Measurements from ENCODE around the gene CHPF2. TPM values are rescaled to one million over a fixed set of nuclear protein-coding genes. Genes with fewer than 3 reads are reported as not detected.

Gene CHPF2
- total RNA-seq, 4 donors from 2014 or later, result 18.5 to 32.6 (median 31.2) TPM

- Histone ChIP-seq H3K36me3 (no peaks in the 10 kb centered on the region), H3K9me3 (no peaks in the 10 kb centered on the region), H3K27ac (peak overlapping the region; percentile 95 to 97), H3K4me3 (peak overlapping the region in 1 of 2 donors; percentile 78), H3K27me3 (no peaks in the 10 kb centered on the region), H3K4me1 (peaks cover 0 to 39% of the 10 kb centered on the region in 2 donors)
- no peak for DNase-seq
- no peak for TF ChIP-seq POLR2A (IDR thresholded peaks at IDR 0.05)
- TF ChIP-seq CTCF (IDR thresholded peaks at IDR 0.05), result no peak
- intact Hi-C loops (cut with DNase I; ENCODE audit: low total_unique reads), result loop anchor here (10.0 kb wide), 1 partner anchor 58 kb away; no protein-coding TSS in a partner anchor
Measured at GRCh38 chr7:151246851-151247580, 14.7 kb downstream of the CHPF2 start.

DNA sequence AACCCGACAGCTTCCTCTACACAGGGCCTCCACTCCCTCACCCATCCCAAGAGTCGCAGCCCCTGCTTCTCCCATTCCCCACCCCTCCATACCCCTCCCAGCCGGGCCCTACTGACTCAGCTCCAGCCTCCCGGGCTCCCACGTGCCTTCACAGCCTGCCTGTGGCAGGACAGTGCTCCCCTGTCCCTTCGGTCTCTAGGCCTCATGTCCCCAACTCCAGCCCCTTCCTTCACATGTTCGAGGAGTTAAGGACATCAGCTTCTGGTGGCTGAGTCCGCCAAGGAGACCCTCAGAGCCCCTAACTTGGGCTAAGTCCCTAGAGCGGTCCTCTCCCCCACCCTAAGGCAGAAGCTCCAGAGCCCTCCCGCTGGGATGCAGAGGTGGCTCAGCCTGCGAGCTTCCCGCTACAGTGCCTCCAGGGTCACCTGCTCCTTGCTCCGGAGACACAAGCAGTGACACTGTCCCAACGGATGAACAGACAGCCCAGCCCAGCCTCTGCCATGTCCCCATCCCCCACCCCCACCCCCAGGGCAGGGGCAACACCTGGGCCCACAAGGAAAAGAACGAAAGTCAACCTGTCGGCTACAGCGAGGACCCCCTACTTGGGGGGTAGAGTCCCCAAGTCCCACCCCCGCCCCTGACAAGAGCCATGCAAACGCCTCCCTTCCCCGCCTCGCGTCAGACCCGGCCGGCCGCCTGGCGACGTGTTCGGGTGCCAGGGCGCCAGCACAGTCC is 15.5 kb downstream of the CHPF2 start:
- Histone ChIP-seq H3K36me3 (no peaks in the 10 kb centered on the region), H3K27ac (peak overlapping the region; percentile 95 to 97), H3K4me1 (peaks cover 0 to 39% of the 10 kb centered on the region in 2 donors), H3K4me3 (peak overlapping the region; percentile 61 to 78), H3K9me3 (no peaks in the 10 kb centered on the region), H3K27me3 (no peaks in the 10 kb centered on the region)
- no peak for TF ChIP-seq CTCF (IDR thresholded peaks at IDR 0.05)
- intact Hi-C loops (cut with DNase I; ENCODE audit: low total_unique reads), result loop anchor here (10.0 kb wide), 1 partner anchor 57 kb away; no protein-coding TSS in a partner anchor
- DNase-seq, result no peak

GRCh38 chr7:151248346-151249033 is 16.2 kb downstream of the CHPF2 start, which contains the start of gene SMARCD3:
SMARCD3 (minus strand) TSS chr7:151248694; CDS start chr7:151248562, 132 bp downstream.
- TF ChIP-seq CTCF (IDR thresholded peaks at IDR 0.05) (no peak), POLR2A (IDR thresholded peaks at IDR 0.05) (no peak)
- Histone ChIP-seq H3K36me3 (no peaks in the 10 kb centered on the region), H3K27me3 (no peaks in the 10 kb centered on the region), H3K27ac (peak within 1 kb of the TSS; percentile 95 to 97), H3K4me3 (peak within 1 kb of the TSS; percentile 61 to 78), H3K4me1 (peaks cover 0 to 44% of the 10 kb centered on the region in 2 donors), H3K9me3 (no peaks in the 10 kb centered on the region)
- intact Hi-C loops (cut with DNase I; ENCODE audit: low total_unique reads), result loop anchor here (10.0 kb wide), 1 partner anchor 56 kb away; no protein-coding TSS in a partner anchor
- DNase-seq, result peak; percentile 64 to 74

- H3K9me3 ChIP-seq, result no peaks in the 10 kb centered on the region
- peak overlapping the region; percentile 61 to 78 for H3K4me3 ChIP-seq
- intact Hi-C loops (cut with DNase I; ENCODE audit: low total_unique reads), result loop anchor here (10.0 kb wide), 1 partner anchor 56 kb away; no protein-coding TSS in a partner anchor
- H3K27ac ChIP-seq, result peak overlapping the region; percentile 95 to 97
- no peaks in the 10 kb centered on the region for H3K27me3 ChIP-seq
- peak in 1 of 2 donors; percentile 22 for TF ChIP-seq POLR2A (IDR thresholded peaks at IDR 0.05)
- TF ChIP-seq CTCF (IDR thresholded peaks at IDR 0.05), result no peak
- DNase-seq, result peak in 1 of 2 donors; percentile 65
- H3K4me1 ChIP-seq, result peaks cover 0 to 44% of the 10 kb centered on the region in 2 donors
- H3K36me3 ChIP-seq, result no peaks in the 10 kb centered on the region
Measured at GRCh38 chr7:151249034-151249731, 16.9 kb downstream of the CHPF2 start.

Measured in uterus (tissue), 4 donors.